GM21717 (cell line): ENCODE data around the gene RETREG2.

Source experiments
- ATAC-seq: cut with Tn5 transposase; IDR thresholded peaks from one replicate; pipeline ENCODE4 v1.9.1; 2021; ENCODE audit warnings: mild to moderate bottlenecking, moderate library complexity; ENCODE audit not compliant: unreplicated experiment

The RETREG2 gene

DNA sequence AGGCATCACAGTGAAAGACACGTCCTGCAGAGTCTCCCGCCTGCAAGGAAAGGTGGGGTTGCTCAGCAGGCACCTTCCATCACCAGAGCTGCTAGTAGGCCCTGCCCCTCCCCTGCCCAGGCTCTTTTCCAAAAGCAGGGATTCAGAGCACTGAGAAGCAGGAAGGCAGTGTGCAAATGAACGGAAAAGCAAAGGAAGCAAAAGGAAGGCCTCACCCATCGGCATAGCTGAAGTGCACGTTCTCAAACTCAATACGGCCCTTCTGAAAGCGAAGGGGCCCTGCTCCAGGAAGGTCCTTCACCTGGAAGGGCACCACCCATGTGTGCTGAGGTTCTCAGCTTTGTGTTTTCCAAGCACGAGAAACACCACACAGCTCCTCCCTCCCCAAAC, 34.9 kb downstream of the RETREG2 start:
- ATAC-seq, result no peak

DNA sequence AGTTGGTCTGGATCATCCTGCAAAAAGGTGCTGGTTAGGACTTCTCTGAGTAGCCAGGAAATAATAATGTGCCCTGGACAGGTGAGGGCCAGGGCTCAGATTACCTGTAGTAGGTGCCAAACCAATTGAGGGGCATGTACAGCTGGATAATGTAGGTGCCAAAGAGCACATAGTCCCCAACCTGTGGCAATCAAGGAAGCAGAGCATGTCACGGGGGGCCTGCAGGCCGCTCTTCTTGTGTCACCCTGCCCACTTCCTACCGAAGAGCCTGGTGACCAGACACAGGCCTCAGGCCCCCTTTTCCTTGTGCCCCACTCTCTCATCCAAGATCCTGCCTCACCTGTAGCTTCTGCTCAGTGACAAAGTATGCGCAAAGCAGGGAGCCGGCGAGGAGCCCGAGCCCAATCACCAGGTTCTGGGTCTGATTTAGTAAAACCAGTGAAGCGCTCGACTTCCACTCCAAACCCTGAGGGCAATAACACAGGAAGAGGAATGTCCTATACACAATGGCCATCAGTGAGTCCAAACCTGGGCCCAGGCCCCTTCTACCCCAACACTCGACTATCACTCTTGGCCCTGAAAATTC, 35.5 kb downstream of the RETREG2 start:
- no peak for ATAC-seq

DNA sequence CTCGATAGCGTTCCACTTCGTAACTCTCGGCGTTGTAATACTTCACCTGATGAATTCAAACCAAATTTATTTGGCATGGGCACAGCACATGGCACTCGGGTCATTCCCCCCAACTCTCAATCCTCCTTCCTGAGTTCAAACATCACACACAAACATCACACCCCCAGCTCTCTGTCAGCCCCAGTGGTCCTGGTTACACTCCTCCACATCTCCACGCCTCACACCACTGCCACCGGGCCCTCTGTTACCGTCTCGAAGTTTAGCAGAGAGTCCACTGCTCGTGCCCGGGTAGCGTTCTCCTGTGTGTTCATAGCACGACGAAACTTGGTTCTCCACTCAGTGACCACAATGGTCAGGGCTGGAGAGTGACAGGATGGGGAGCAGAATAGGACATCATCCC, 36.1 kb downstream of the RETREG2 start:
- ATAC-seq, result no peak

DNA sequence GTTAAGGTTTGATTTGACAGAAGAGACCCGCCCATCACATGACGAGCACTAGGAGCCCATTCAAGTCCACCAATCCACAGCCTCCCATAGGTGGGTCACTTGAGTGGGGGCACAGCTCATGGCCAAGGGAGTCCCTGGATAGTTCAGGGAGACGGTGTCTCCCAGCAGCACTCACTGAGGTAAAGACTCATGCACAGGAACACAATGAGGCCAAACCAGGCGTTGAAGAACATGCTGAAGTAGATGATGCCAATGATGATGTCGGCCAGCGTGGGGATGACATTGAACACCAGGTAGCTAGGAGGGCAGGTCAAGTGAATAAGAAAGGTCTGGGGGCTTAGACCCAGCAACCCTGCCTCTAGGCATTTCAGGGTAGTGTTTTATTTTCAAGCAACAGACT, 36.7 kb downstream of the RETREG2 start:
- no peak for ATAC-seq

DNA sequence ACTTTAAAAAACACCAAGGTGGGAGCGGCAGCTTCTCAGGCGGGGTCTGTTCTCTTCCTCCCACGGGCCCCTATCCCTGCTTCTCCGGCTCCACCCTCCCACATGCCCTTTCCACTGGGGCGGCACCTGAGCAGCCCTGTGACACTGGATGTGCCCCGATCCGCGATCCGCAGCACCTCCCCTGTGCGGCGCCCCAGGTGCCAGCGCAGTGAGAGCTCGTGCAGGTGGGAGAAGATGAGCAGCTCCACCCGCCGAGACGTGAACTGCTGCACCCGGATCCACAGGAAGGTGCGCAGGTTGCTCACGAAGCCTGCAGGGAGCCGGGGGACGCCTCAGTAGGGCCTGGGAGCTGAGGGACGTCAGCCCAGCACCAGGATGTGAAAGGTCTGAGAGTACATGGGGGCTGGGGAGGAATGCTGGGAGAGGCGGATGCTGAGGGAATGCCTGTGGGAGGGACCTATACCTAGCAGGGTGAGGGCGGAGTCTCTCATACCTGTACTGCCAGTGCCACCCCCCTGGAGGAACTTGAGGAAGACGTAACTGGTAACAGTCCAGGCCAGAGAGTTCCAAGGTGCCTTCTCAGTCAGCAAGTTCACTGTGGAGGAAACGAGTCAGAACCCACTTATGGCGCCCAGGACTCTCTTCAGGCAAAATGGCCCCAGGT, 37.9 kb downstream of the RETREG2 start:
- no peak for ATAC-seq

DNA sequence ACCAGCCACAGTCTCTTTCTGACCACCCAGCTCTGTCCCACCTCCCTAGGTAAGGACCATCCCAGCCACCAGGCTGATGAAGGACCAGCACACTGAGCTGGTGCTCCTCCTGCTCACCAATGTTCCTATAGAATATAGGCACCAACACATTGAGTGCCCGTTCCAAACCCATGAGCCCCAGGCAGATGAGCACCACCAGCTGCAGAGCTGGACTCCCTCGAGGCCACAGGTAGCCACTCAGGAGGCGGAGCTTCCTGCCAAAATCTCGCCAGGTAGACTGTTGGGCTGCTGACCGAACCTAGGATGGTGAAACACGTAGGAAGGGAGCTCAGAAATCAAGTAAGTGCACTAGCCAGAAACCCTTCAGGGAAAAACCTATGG, 38.5 kb downstream of the RETREG2 start:
- no peak for ATAC-seq

DNA sequence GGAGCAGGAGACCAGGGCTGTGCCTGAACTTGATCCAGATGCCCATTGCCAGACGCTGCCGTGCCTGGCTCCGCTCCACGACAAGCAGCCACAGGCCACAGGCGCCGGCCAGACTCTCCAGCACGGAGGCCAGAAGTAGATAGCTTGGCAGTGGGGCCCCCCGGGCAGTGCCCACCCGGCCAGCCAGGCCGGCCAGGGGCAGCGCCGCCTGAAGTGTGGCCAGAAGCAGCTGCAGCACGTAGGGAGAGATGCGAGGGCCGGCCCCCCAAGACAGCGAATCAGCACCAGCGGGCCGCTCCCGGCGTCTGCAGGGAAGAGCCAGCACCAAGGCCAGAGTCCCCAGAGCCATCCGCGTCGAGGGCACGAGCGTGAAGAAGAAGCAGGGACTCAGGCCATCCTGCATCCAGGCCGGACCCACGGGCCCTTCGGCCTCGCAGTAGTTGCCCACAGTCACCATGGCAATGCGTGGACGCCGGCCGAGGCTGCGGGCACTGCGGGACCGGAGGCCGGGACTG, 40.2 kb downstream of the RETREG2 start:
- peak; percentile 20 for ATAC-seq

DNA sequence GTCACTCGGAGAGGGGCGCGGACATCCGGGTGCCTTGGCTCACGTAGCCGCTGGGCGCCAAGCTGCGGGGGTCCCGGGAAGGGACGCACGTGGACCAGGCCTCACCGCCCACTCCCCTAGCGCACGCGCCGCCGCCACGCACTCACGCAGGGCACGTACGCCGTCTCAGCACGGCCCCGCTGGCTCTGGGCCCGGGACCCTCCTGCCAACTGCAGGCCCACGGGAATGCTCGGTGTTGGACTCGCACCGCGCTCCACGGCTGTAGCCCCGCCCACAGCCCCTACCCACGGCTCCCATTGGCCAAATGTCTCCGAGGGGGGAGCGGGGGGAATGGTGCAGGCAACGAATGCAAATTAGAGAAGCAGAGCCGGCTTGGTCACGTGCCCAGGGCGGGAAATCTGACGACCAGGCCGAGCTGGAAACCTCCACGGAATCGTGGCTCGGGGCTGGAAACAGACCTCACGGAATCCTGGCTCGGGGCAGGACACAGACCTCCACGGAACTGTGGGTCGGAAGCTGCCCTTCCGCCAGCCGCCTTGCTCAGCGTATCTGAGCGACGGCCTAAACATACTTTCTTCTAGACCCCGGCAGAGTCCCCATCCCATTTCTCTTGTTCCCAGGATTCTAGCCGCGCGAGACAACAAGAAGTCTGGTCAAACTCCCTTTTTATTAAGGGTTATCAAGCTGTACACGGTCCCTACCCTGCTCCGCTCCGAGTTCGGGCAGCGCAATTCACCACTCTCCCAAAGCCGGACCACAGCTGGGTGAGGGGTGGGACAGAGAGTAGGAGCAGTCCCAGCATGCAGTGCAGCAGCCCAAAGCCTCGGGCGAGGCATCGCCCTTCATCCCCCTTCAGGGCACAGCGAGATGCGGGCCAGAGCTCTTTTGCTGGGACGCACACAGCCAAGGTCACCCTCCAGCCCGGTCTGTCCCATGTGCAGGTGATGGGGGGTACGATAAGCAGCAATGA, 40.9 kb downstream of the RETREG2 start, which contains the start of gene ABCB6:
Gene ABCB6, minus strand, starts transcription at position 227 of the 970 bp plus-strand sequence. CDS start 285 bp downstream, outside the sequence.
- ATAC-seq, result peak; percentile 78

DNA sequence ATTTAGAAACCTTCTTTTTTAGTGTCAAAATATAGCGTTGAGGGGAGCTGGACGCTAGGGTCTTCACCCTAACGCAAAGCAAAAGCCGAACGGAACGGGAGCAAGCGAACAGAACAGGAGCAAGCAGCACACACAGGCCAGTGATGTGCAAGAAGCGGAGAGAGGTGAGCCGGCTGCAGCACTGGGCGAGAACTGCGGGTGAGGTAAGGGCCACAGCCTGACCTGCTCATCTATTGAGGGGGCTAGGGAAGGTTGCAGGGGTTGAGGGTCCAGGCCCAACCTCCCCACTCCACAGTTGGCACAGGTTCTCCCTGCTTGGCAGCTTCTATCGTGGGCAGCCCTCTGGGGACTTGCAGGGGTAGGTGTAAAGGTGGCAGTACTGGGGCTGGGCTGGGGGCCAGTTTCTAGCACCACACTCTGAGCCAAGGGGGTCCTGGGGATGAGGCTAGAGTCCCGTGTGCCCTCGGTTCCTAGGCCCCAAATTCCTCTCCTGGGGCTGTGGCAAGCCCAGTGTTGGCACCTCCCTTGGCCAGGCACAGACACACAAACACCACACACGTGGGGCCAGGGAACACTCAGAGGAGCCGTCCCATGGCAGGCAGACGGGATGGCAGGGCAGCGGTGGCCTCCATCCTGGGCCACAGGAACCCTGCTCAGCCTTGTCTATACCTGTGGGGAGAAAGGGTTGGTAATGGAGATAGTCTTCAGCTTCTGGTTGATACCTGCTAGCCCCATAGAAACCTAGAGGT, 41.9 kb downstream of the RETREG2 start:
- no peak for ATAC-seq

DNA sequence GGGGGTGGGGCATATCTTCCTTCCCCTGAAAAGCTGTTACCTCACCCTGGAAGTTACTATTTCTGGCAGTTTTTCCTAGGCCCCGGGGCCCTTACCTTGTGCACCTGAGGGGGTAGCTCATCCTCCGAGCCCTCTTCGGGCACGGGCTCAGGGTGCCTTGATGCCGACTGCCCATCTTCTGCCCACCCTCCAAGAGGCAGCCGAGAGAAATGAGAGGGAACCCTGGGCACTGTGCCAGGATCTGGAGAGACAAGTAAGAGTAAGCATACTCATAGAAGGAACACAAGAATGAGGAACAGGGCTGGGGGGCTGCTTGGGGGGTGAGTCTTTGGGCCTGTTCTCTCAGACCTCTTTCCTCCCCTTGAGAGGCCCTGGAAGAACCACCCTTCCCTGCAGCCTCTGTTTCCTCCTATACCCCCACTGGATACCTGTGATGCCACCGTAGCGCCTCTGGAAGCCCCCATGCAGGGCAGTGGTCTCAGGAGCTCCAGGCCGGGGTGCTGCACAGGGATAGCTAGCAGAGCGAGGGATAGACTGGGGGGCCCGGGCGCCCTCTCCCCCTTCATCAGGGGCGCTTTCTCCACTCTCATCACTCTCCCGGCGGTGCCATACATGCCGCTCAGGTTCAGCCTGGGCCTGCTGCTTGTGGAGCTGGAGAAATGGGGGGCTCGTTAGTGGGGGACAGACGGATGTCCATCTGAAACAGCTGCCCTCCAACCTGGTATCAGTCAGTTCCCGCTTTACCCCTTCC, 42.8 kb downstream of the RETREG2 start:
- ATAC-seq, result no peak

DNA sequence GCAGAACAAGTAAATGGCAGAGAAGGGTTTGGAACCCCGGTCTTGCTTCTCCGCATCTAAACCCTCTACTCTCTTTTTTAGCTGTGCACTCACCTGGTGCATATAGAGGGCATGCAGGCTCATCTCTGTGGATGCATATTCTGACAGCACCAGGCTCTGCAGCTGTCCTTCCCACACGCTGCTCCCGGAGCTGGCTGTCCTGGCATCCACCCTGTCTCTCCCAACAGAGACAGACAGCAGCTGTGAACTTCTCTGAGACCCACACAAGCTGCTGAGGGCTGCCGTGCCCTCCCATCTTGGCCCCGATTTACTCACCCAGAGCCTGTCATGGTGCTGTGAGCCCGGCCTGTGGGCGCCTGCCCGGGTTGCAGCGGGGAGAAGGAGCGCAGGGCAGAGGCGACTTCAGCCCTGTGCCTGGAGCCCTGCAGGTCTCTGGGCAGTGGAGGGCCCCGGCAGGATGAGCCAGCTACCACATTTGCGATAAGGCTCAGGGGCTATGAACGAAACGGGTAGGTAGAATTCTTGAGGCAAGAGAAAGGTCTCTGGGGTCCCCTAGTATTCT, 44.0 kb downstream of the RETREG2 start:
- no peak for ATAC-seq

DNA sequence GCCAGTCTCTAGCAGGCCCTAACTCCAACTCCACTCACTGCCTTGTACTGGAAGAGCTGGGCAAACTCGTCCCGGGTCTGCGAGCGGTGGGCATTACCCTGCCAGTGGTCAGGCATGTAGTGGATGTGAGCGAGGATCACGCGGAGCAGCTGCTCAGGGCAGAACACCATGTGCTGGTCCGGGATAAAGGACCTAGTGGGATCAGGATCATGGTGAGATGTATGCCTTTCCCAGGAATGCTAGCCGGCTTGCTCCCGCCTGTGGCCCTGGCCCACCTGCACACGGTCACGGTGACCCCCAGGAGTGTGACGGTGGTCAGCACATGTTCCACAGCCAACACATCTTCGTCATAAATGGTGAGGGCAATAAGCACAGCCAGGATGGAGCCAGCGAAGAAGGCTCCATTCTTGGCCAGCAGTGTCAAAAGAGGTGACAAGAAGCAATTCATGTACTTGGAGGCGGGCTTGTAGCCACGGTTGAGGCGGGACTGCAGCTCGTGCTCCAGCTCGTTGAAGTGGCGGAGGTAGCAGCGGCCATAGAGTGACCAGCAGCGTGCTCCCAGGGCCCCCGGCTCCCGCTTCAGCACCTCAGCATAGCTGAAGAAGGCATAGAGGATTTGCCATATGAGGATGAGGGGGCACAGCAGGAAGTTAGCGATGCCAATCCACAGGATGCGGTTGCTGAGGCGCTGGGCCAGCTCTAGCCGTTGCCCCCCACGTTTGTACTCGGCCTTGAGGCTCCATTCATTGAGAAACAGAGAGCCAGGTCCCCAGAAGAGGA, 45.9 kb downstream of the RETREG2 start:
- no peak for ATAC-seq

DNA sequence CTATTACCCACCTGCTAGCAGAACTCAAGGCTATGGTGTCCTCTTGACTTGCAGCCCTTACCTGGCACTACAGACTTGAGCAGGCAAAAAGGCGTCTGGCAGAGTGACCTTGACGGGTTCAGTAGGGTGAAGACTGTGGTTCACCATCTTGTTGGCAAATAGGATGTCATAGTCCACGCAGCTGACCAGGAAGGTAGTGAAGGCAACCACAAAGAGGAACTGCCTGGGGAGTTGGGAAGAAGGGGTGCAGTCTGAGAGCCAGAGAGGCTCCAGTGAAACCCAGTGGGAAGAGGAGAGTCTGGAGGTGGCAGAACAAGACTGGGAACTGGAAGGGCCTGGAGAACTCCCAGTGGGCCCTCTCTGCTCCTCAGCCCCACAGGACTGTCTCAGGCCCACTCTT, 47.3 kb downstream of the RETREG2 start:
- ATAC-seq, result no peak

DNA sequence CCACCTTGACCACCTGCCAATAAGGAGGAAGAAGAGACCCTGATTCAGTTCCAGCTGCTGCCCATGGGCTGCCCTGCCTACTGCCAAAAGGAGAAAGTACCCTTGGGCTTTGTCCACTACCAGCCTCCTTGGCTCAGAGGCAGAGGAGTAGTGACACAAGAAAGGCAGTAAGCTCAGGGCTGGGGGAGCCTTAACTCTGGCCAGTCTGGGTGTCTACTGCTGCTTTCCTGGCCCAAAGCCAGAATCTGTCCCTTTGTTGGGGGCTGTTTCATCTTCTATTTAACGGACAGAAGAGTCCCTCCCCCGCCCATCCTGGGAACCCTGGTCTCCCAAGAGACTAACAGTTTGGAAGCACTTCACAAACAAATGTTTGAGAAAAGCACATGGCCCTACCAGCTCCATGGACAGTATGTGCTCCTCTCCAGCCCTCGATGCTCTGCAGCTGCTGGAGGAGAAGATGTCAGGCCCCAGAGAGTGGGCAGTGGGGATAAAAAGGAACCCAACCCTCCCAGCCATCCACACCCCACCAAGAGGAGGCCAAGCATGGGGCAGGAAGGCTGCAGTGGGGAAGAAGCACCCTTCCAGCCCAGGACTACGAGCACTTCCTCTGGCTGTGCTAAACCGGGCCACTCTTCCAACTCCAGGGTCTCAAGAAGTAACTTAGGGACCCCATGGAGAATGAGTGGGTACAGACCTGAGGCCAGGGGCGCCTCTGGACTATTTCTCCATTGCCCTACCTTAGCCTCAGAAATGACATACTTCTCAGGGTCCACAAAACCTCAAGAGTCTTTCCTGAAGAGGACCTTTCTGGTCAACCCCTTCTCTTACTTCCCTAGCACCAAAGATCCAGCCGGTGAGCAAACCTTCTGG, 50.2 kb downstream of the RETREG2 start:
- no peak for ATAC-seq

DNA sequence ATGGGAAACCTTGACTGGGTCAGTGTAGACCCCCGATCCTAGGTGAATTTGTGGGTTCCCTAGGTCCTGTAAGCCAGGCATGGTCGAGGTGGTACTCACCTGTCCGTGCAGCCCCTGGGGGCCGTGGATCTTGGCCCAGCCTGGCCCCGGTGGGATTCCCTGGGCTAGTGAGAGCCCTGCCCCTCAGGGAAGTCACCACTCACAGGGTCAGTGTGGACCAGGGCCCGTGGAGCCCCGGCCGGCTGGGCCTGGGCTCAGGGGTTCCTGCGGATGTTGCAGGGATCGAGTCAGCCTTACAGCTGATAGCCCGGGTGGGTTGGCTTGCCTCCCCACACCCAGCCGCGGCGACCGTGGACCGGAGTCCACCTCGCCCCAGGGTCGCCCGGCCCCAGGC, 50.8 kb downstream of the RETREG2 start:
- no peak for ATAC-seq

DNA sequence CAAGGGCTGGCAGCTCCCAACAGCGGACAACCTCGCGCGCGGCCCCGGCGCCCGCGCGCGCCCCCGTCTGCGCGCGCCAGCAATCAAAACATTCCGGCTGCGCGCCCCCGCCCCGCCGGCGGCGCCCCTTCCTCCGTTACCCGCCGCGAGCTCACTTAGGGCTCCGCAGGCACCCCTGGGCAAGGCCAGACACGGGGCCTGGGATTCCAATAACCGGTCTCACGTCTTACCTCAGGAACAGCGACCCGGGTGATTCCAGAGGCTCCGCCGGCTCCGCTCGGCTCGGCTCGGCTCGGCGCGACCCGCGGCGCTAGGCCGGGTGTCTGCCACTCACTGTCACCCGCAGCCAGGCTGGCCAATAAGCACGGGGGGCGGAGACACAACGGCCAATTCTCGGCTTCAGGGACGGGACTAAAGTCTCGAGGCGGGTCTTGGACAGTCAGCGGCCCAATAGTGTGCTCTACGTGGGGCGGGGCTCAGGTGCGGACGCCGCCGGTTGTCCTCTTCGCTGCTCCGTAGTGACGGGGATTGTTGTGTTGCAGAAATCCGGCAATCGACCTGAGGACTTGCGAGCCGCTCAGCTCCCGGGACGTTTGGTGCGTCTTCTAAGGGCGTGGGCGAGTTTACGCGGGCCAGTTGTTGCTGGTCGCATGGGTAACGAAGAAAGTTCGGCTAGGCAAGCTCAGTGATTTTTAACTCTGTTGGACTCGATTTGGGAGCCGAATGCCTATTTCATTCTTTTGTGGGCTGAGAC, 51.4 kb downstream of the RETREG2 start, which contains the start of the genes ANKZF1 and ATG9A:
Gene ANKZF1, plus strand, starts transcription at position 502 of the 754 bp plus-strand sequence. CDS start 452 bp downstream, outside the sequence.
Gene ATG9A, minus strand, starts transcription at position 332 of the 754 bp plus-strand sequence. CDS start 1,612 bp downstream, outside the sequence.
- peak; percentile 97 for ATAC-seq

DNA sequence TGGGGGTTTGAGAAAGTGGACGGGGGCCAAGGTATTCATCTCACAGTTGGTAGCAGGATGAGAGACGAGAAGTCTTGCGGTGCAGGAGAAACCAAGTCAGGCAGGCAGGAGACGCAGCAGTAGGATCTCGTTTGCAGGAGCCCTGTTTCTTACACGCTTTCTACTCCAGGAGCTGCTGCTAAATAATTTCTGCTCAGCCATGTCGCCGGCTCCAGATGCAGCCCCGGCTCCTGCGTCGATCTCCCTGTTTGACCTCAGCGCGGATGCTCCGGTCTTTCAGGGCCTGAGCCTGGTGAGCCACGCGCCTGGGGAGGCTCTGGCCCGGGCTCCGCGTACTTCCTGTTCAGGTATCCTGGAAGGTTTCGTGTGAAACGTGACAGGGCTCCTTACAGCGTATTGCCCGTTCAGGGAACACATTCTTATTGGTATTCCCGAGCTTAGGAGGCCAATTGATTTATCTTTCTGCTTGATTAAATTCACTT, 52.0 kb downstream of the RETREG2 start:
- peak; percentile 28 for ATAC-seq
